WTC11 (cell line): ENCODE measurements around the gene SLC13A2.

ENCODE experiments used
- CTCF ChIP-seq: fragments of 200-600 bp; IDR thresholded peaks from 2 replicates; pipeline ENCODE4 v1.8.0; 2022; ENCODE audit warnings: antibody characterized with exemption
- NFYB ChIP-seq: sonication (generic); formaldehyde crosslinking; conservative IDR thresholded peaks from 2 replicates; pipeline ENCODE4 v1.8.0; 2022; ENCODE audit warnings: low read depth, missing genetic modification reagents

DNA sequence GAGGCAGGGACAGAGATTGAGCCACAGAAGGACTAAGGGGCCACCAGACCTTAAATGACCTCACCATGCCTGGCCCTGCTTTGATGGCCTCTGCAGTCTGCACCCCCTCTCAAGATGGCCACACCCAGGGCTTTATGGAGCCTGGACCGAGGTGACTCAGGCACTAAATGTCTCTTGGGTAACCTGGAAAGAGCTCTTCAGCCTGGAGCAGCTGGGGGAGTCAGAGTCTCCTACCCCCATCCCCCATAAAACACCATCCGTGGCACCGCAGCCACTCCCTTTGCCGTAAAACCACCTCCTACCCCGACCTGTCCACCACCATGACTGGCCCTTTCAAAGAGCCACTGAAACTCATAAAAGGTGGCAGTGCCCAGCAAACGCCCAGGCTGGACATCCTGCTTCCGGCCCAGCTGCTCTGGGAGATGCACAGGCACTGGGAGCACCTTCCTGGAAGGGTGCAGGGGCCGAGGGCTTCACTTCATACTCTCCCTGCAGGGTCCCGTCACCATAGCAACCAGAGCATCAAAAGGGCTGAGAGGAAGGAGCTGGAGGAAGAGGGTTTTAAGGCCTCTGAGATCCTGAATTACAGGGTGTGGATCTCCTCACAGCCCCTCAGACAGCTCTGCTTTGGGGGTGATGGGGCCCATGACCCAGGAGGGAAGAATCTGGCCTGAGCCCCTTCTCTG, 55.0 kb downstream of the SLC13A2 start:
- TF ChIP-seq CTCF (no peak), NFYB (CRISPR knock-in tag) (no peak)
